Gastrocnemius medialis (tissue), 4 donors: ENCODE measurements around the gene PLEKHH3. TPM values are rescaled to one million over a fixed set of nuclear protein-coding genes. Genes with fewer than 3 reads are reported as not detected.

Experiments used
- ATAC-seq, 2 donors: fragments of 150-250 bp; one replicate each; pipeline ENCODE4 v1.9.1; 2016
- DNase-seq, 2 donors: peaks; one replicate each; pipeline ENCODE4 v3.0.0-alpha.2; 2019
- H3K27ac ChIP-seq, 4 donors: fragments of 200-600 bp; sonication (generic); 1 replicate in 1 of 4; 2 replicates in 3 of 4; pipeline ENCODE4 v1.5.1; 2016 to 2018; ENCODE audit warnings: mild to moderate bottlenecking in 2 of 4, moderate library complexity in 1 of 4
- H3K27me3 ChIP-seq, 3 donors: fragments of 200-600 bp; sonication (generic) in 2 of 3; 1 replicate in 1 of 3; 2 replicates in 2 of 3; pipeline versions ENCODE4 v1.5.1 to v1.6.0; 2016 to 2019; ENCODE audit warnings: mild to moderate bottlenecking in 1 of 3, moderate library complexity in 1 of 3
- H3K36me3 ChIP-seq, 2 donors: fragments of 200-600 bp; sonication (generic) in 1 of 2; one replicate each; pipeline ENCODE4 v1.5.1; 2017 to 2018
- H3K4me1 ChIP-seq, 2 donors: fragments of 200-600 bp; sonication (generic) in 1 of 2; one replicate each; pipeline ENCODE4 v1.5.1; 2016 to 2017; ENCODE audit warnings: mild to moderate bottlenecking in 2 of 2
- H3K4me3 ChIP-seq, 4 donors: fragments of 200-600 bp; sonication (generic) in 3 of 4; 1 replicate in 1 of 4; 2 replicates in 3 of 4; pipeline ENCODE4 v1.5.1; 2016 to 2019; ENCODE audit warnings: mild to moderate bottlenecking in 2 of 4
- H3K9me3 ChIP-seq, 3 donors: fragments of 200-600 bp; sonication (generic) in 2 of 3; 1 replicate in 1 of 3; 2 replicates in 2 of 3; pipeline ENCODE4 v1.5.1; 2016 to 2019
- POLR2A ChIP-seq, 2 donors: fragments of 450-650 bp; IDR thresholded peaks; one replicate each; pipeline ENCODE4 v1.6.1; 2017; ENCODE audit warnings: antibody characterized with exemption in 2 of 2, mild to moderate bottlenecking in 2 of 2, moderate library complexity in 2 of 2
- in situ Hi-C, 4 donors: fragments of 200-750 bp; cut with MboI; loops; one replicate each; pipeline versions ENCODE4 v1.15.0 to v1.8.0; 2017; ENCODE audit warnings: low sequenced_read_pairs in 4 of 4
- intact Hi-C: fragments of 100-400 bp; cut with DNase I; formaldehyde crosslinking; loops from one replicate; pipeline ENCODE4 v1.15.1; 2023; ENCODE audit warnings: low total_unique reads
- total RNA-seq, 4 donors: library from RNA; depleted of rRNA; stranded (reverse); fragments of >200 nt; gene quantifications; one replicate each; pipeline versions ENCODE4 v1.1.0 to v1.2.3, GENCODE V29; 2016
- TF ChIP-seq, protein P1 (sequence below), 5 experiments: fragments of 450-650 bp in 3 of 5; fragments of 200-600 bp in 2 of 5; sonication (generic) in 2 of 5; IDR thresholded peaks in 4 of 5; conservative IDR thresholded peaks in 1 of 5; 1 replicate in 4 of 5; 2 replicates in 1 of 5; pipeline ENCODE4 v1.5.1; 2016 to 2019; ENCODE audit warnings: antibody characterized with exemption in 5 of 5, mild to moderate bottlenecking in 3 of 5, moderate library complexity in 3 of 5

Gene PLEKHH3
- total RNA-seq, 4 donors from 2014 or later = 13.4 to 36.0 (median 31.3) TPM

DNA sequence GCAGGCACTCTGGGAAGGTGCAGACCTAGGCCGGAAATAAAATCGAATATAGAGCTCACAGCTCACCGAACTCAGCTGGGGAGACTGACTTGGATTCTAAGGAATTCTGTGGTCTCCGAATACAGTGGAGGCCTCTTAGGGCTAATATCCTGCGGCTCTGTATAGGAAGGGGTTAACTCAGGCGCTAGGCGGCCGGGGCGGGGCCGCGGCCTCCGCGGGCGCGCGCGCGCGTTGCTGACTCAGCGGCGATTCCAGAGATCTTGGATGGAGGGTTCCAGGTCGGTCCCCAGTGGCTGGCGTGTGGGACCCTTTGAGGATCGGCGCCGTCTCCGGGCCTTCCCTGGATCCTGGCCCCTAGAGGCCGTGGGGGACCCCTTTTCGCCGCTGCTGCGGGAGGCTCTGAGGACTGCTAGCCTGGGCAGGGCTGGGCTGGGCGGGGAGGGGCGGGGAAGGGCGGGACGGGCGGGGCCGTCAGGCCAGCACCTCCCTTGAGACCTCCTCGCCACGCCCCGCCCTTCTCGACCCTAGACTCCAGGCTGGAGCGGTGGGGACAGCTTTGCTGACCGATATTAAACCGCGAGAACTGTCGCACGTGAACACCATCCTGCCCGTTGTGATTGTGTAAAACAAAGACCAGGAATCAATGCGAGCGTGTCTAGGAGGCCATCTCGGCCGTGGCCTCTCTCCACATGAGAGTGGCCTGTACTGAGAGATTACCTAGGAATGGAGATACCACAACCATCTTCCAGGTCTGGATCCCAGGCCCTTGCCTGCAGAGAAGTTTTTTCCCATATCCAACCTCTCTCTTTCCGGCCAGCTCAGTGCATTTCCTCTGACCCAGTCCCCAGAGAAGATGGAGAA, 1.4 kb upstream of the PLEKHH3 start:
- Histone ChIP-seq H3K27me3 (no peaks in the 10 kb centered on the region), H3K36me3 (peaks cover 0 to 2% of the 10 kb centered on the region in 2 donors), H3K9me3 (no peaks in the 10 kb centered on the region), H3K27ac (peak overlapping the region; percentile 93 to 99 (median 96)), H3K4me1 (peaks cover 62 to 74% of the 10 kb centered on the region in 2 donors), H3K4me3 (peak overlapping the region; percentile 70 to 97 (median 75))
- DNase-seq (peak; percentile 82 to 90), ATAC-seq (peak; percentile 42 to 51)
- in situ Hi-C loops = loop anchor here in 3 of 4 donors (10.0 to 25.0 kb wide), 2 partner anchors 63 to 91 kb away; partner anchors contain the start of gene PSMC3IP (in 2 of the 3)
- intact Hi-C loops = loop anchor here (2.0 kb wide), 2 partner anchors 17 to 59 kb away; no protein-coding TSS in a partner anchor
- peak in 1 of 2 donors; percentile 56 for TF ChIP-seq POLR2A (IDR thresholded peaks at IDR 0.05)
- TF ChIP-seq, protein P1, sequence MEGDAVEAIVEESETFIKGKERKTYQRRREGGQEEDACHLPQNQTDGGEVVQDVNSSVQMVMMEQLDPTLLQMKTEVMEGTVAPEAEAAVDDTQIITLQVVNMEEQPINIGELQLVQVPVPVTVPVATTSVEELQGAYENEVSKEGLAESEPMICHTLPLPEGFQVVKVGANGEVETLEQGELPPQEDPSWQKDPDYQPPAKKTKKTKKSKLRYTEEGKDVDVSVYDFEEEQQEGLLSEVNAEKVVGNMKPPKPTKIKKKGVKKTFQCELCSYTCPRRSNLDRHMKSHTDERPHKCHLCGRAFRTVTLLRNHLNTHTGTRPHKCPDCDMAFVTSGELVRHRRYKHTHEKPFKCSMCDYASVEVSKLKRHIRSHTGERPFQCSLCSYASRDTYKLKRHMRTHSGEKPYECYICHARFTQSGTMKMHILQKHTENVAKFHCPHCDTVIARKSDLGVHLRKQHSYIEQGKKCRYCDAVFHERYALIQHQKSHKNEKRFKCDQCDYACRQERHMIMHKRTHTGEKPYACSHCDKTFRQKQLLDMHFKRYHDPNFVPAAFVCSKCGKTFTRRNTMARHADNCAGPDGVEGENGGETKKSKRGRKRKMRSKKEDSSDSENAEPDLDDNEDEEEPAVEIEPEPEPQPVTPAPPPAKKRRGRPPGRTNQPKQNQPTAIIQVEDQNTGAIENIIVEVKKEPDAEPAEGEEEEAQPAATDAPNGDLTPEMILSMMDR (IDR thresholded peaks at IDR 0.05 in 4 of 5, conservative IDR thresholded peaks at IDR 0.05 in 1 of 5) = no peak

DNA sequence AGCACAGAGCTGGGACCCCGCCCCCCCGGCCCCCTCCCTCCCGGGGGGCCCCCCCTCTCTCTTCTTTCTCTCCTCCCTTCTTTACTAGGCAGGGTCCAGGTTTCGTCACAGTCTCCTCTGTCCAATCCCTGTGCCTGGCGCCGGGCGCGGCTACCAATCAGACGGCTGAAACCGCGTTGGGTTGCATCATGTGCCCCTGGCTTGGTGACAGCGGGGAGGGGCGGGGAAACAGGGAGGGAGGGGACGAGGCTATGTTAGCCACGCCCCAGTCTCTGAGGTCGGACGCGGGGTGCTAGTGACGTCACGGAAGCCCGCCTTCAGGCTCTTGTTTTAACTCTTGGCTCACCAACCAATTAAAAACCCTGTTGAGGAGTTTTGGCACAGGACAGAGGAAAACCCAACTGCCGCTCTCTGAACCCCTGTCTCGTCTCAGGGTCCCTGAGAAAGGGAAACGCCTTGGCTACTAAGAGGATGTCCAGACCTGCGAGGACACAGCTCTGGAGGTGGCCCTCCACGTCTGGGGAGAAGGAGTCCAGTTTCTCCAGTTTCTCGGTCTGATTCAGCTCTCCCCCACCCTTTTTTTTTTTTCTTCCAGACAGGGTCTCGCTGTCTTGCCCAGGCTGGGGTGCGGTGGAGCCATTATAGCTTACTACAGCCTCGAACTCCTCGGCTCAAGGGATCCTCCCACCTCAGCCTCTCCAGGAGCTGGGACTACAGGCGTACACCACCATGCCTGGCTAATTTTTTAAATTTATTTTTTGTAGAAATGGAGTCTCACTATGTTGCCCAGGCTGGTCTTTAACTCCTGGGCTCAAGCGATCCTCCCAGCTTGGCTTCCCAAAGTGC, 441 bp upstream of the PLEKHH3 start:
- TF ChIP-seq POLR2A (IDR thresholded peaks at IDR 0.05) = no peak
- TF ChIP-seq, protein P1 (IDR thresholded peaks at IDR 0.05 in 4 of 5, conservative IDR thresholded peaks at IDR 0.05 in 1 of 5) = no peak
- Histone ChIP-seq H3K27ac (peak overlapping the region; percentile 93 to 100 (median 98)), H3K4me3 (peak overlapping the region; percentile 76 to 99 (median 97)), H3K9me3 (no peaks in the 10 kb centered on the region), H3K36me3 (peaks cover 0 to 11% of the 10 kb centered on the region in 2 donors), H3K27me3 (no peaks in the 10 kb centered on the region), H3K4me1 (peaks cover 59 to 68% of the 10 kb centered on the region in 2 donors)
- in situ Hi-C loops (loop anchor here in 3 of 4 donors (10.0 to 25.0 kb wide), 2 partner anchors 62 to 90 kb away; partner anchors contain the start of gene PSMC3IP (in 2 of the 3)), intact Hi-C loops (loop anchor here (2.0 kb wide), 1 partner anchor 58 kb away; no protein-coding TSS in a partner anchor)
- peak; percentile 100 for DNase-seq
- ATAC-seq = peak; percentile 60 to 69

DNA sequence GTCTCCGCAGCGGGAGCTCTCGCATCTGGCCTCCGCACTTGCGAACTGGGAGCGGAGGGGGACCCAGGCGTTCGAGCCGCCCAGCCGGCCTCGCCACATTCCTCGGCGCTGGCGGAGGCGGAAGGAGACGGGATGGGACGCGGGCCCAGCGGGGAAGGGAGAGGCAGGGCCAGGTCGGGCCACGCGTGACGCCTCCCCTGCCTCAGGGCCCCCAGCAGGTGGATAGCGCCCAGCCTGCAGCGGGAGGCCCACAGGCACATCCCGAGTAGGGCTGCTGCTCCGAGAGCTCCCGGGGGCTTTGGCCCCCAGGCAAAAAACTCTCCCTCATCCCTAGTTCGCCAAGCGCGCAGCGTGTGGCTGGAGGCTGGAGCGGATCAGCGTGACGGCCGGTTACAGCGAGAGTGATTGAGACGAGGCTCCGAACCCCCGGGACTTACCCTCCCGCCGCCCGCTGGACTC, 800 bp downstream of the PLEKHH3 start:
- Histone ChIP-seq H3K9me3 (no peaks in the 10 kb centered on the region), H3K27me3 (no peaks in the 10 kb centered on the region), H3K27ac (peak overlapping the region; percentile 93 to 100 (median 98)), H3K36me3 (peaks cover 0 to 23% of the 10 kb centered on the region in 2 donors), H3K4me3 (peak overlapping the region; percentile 76 to 99 (median 97)), H3K4me1 (peaks cover 52 to 60% of the 10 kb centered on the region in 2 donors)
- TF ChIP-seq POLR2A (IDR thresholded peaks at IDR 0.05) = no peak
- TF ChIP-seq, protein P1 (IDR thresholded peaks at IDR 0.05 in 4 of 5, conservative IDR thresholded peaks at IDR 0.05 in 1 of 5) = peak in 2 of 5 experiments; percentile 29 to 32
- in situ Hi-C loops = loop anchor here in 3 of 4 donors (10.0 to 25.0 kb wide), 2 partner anchors 61 to 89 kb away; partner anchors contain the start of gene PSMC3IP (in 2 of the 3)
- ATAC-seq = peak in 1 of 2 donors; percentile 4
- DNase-seq = peak in 1 of 2 donors; percentile 72
- intact Hi-C loops = loop anchor here (2.0 kb wide), 1 partner anchor 57 kb away; no protein-coding TSS in a partner anchor

DNA sequence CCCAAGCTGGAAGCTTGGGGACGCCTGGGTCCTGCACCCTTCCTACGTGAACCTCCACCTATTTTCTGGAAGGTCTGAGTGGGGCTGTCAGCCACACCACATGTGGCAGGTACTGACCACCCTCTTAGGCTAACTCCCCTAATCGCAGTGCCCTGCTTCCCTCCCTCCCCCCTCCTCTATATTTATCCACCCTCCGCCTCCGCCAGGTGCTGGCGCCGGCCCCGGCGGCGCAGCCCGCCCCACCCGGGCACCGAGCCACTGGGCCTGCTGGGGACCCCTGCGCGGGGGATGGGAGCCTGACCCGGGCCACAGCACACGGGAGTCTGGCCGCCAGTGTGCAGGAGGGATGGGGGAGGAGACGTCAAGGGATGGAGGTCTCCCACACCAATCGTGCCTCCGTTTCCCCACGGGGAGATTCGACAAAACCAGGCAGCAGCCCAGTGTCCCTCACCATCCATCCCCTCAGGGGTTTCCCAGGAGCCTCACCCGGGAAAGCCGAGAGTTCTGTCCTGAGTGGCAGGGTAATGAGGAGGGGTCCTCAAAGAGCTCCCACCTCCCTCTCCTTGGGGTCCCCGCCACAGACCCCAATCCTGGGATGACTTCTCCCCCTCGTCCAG, 1.3 kb downstream of the PLEKHH3 start:
- peak in 1 of 2 donors; percentile 57 for DNase-seq
- ATAC-seq = no peak

More for the DNA sequence above, 1.3 kb downstream of the PLEKHH3 start:
- Histone ChIP-seq H3K27ac (peak overlapping the region; percentile 93 to 100 (median 98)), H3K36me3 (peaks cover 0 to 29% of the 10 kb centered on the region in 2 donors), H3K27me3 (no peaks in the 10 kb centered on the region), H3K9me3 (no peaks in the 10 kb centered on the region), H3K4me3 (peak overlapping the region; percentile 76 to 99 (median 97)), H3K4me1 (peaks cover 47 to 56% of the 10 kb centered on the region in 2 donors)
- TF ChIP-seq, protein P1 (IDR thresholded peaks at IDR 0.05 in 4 of 5, conservative IDR thresholded peaks at IDR 0.05 in 1 of 5) = no peak
- peak in 1 of 2 donors; percentile 7 for TF ChIP-seq POLR2A (IDR thresholded peaks at IDR 0.05)
- intact Hi-C loops = no loop called here
- in situ Hi-C loops = loop anchor here in 3 of 4 donors (10.0 to 25.0 kb wide), 2 partner anchors 61 to 88 kb away; partner anchors contain the start of gene PSMC3IP (in 2 of the 3)
